Upper lobe of left lung (tissue), 6 donors: ENCODE measurements around the gene PPIG. TPM values are rescaled to one million over a fixed set of nuclear protein-coding genes. Genes with fewer than 3 reads are reported as not detected.

Experiments
- ATAC-seq, 2 donors: fragments of 200-7000 bp; cut with Tn5 transposase; one replicate each; pipeline ENCODE4 v1.9.1; 2022; ENCODE audit warnings: mild to moderate bottlenecking in 2 of 2, moderate library complexity in 2 of 2; ENCODE audit not compliant: low FRiP score in 2 of 2
- DNase-seq, 2 donors: peaks; one replicate each; pipeline ENCODE4 v3.0.0-alpha.2; 2019 to 2020
- H3K27ac ChIP-seq, 4 donors: fragments of 200-600 bp; sonication (generic); one replicate each; pipeline ENCODE4 v1.5.1; 2016 to 2019
- H3K27me3 ChIP-seq, 4 donors: fragments of 200-600 bp; sonication (generic); one replicate each; pipeline ENCODE4 v1.5.1; 2017 to 2019
- H3K36me3 ChIP-seq, 4 donors: fragments of 200-600 bp; sonication (generic); one replicate each; pipeline ENCODE4 v1.5.1; 2016 to 2019
- H3K4me1 ChIP-seq, 4 donors: fragments of 200-600 bp; sonication (generic); one replicate each; pipeline ENCODE4 v1.5.1; 2018 to 2019
- H3K4me3 ChIP-seq, 4 donors: fragments of 200-600 bp; sonication (generic); one replicate each; pipeline ENCODE4 v1.5.1; 2017 to 2019; ENCODE audit warnings: mild to moderate bottlenecking in 2 of 4, moderate library complexity in 1 of 4
- H3K9me3 ChIP-seq, 4 donors: fragments of 200-600 bp; sonication (generic); one replicate each; pipeline ENCODE4 v1.5.1; 2018 to 2019
- CTCF ChIP-seq, 6 experiments: fragments of 450-650 bp in 4 of 6; fragments of 200-600 bp in 2 of 6; sonication (generic) in 2 of 6; IDR thresholded peaks; one replicate each; pipeline ENCODE4 v1.5.1; 2016 to 2019; ENCODE audit warnings: antibody characterized with exemption in 6 of 6
- EP300 ChIP-seq, 4 donors: sonication (generic); formaldehyde crosslinking; IDR thresholded peaks; one replicate each; pipeline ENCODE4 v1.5.1; 2017; ENCODE audit warnings: antibody characterized with exemption in 4 of 4, control low read depth in 2 of 4
- POLR2A ChIP-seq, 4 donors: fragments of 450-650 bp; IDR thresholded peaks; one replicate each; pipeline ENCODE4 v1.5.1; 2016 to 2017; ENCODE audit warnings: antibody characterized with exemption in 4 of 4, mild to moderate bottlenecking in 2 of 4
- POLR2AphosphoS5 ChIP-seq, 2 donors: sonication (generic); formaldehyde crosslinking; IDR thresholded peaks; one replicate each; pipeline ENCODE4 v1.5.1; 2017; ENCODE audit warnings: antibody characterized with exemption in 2 of 2
- WGBS, 2 donors: methylation state at CpG; one replicate each; pipeline ENCODE4 v1.1.5; 2017 to 2018; 5-methylcytosine and 5-hydroxymethylcytosine counted together
- total RNA-seq, 6 donors: library from RNA; depleted of rRNA in 4 of 6; stranded (reverse); fragments of >200 nt in 4 of 6; gene quantifications; one replicate each; pipeline versions ENCODE4 v1.1.0 to v1.2.1, GENCODE V29; 2016 to 2021
- donor health status: DM: no; HTN: no; CAD: no; lungs with moderate emphysema.
- donor health status: DM: no; HTN: yes; CAD: no; lungs with severe emphysema.

Gene PPIG
- total RNA-seq, 6 donors from 2014 or later: 27.3 to 69.5 (median 46.2) TPM

- Histone ChIP-seq H3K36me3 (peaks cover 0 to 13% (median 7%) of the 10 kb centered on the region in 4 donors), H3K9me3 (no peaks in the 10 kb centered on the region), H3K4me1 (no peaks in the 10 kb centered on the region), H3K27ac (no peak overlapping the region), H3K4me3 (no peak overlapping the region), H3K27me3 (no peaks in the 10 kb centered on the region)
- DNase-seq (no peak), ATAC-seq (no peak)
- no peak for TF ChIP-seq CTCF (IDR thresholded peaks at IDR 0.05)
- no peak for TF ChIP-seq POLR2A (IDR thresholded peaks at IDR 0.05)
- TF ChIP-seq POLR2AphosphoS5 (IDR thresholded peaks at IDR 0.05): no peak
- 74 to 83% methylated on average over 2 of the region's 2 CpGs for WGBS, 2 donors
Observed at GRCh38 chr2:169641464-169641863, 57.3 kb downstream of the PPIG start.

- H3K4me1 ChIP-seq: no peaks in the 10 kb centered on the region
- ATAC-seq: no peak
- 58 to 71% methylated on average over 3 of the region's 3 CpGs for WGBS, 2 donors
- no peak for TF ChIP-seq EP300 (IDR thresholded peaks at IDR 0.05)
- no peak for TF ChIP-seq POLR2AphosphoS5 (IDR thresholded peaks at IDR 0.05)
- TF ChIP-seq POLR2A (IDR thresholded peaks at IDR 0.05): no peak
- TF ChIP-seq CTCF (IDR thresholded peaks at IDR 0.05): no peak
- no peaks in the 10 kb centered on the region for H3K27me3 ChIP-seq
- no peak for DNase-seq
- H3K4me3 ChIP-seq: no peak overlapping the region
- no peaks in the 10 kb centered on the region for H3K36me3 ChIP-seq
- no peak overlapping the region for H3K27ac ChIP-seq
- no peaks in the 10 kb centered on the region for H3K9me3 ChIP-seq
Observed at GRCh38 chr2:169644173-169644572, 60.0 kb downstream of the PPIG start.

- Histone ChIP-seq H3K27ac (no peak overlapping the region), H3K4me3 (no peak overlapping the region), H3K4me1 (no peaks in the 10 kb centered on the region), H3K9me3 (no peaks in the 10 kb centered on the region), H3K36me3 (no peaks in the 10 kb centered on the region), H3K27me3 (no peaks in the 10 kb centered on the region)
- WGBS, 2 donors: 86% methylated on average over 2 of the region's 2 CpGs
- no peak for DNase-seq
- ATAC-seq: no peak
- no peak for TF ChIP-seq EP300 (IDR thresholded peaks at IDR 0.05)
- no peak for TF ChIP-seq POLR2AphosphoS5 (IDR thresholded peaks at IDR 0.05)
- TF ChIP-seq POLR2A (IDR thresholded peaks at IDR 0.05): no peak
- no peak for TF ChIP-seq CTCF (IDR thresholded peaks at IDR 0.05)
Observed at GRCh38 chr2:169647496-169647895, 63.3 kb downstream of the PPIG start.

- no peaks in the 10 kb centered on the region for H3K27me3 ChIP-seq
- TF ChIP-seq POLR2A (IDR thresholded peaks at IDR 0.05): no peak
- TF ChIP-seq POLR2AphosphoS5 (IDR thresholded peaks at IDR 0.05): no peak
- TF ChIP-seq EP300 (IDR thresholded peaks at IDR 0.05): no peak
- no peak for TF ChIP-seq CTCF (IDR thresholded peaks at IDR 0.05)
- no peak for DNase-seq
- no peaks in the 10 kb centered on the region for H3K4me1 ChIP-seq
- 45 to 53% methylated on average over 1 of the region's 1 CpG for WGBS, 2 donors
- no peak overlapping the region for H3K4me3 ChIP-seq
- no peaks in the 10 kb centered on the region for H3K9me3 ChIP-seq
- ATAC-seq: no peak
- H3K27ac ChIP-seq: no peak overlapping the region
- H3K36me3 ChIP-seq: no peaks in the 10 kb centered on the region
Observed at GRCh38 chr2:169649278-169649677, 65.1 kb downstream of the PPIG start.

GRCh38 chr2:169653636-169654035 lies 69.5 kb downstream of the PPIG start:
- DNase-seq (no peak), ATAC-seq (no peak)
- Histone ChIP-seq H3K4me1 (no peaks in the 10 kb centered on the region), H3K9me3 (no peaks in the 10 kb centered on the region), H3K27me3 (no peaks in the 10 kb centered on the region), H3K4me3 (no peak overlapping the region), H3K27ac (no peak overlapping the region), H3K36me3 (no peaks in the 10 kb centered on the region)
- 69 to 86% methylated on average over 3 of the region's 3 CpGs for WGBS, 2 donors
- TF ChIP-seq CTCF (IDR thresholded peaks at IDR 0.05) (no peak), POLR2A (IDR thresholded peaks at IDR 0.05) (no peak), EP300 (IDR thresholded peaks at IDR 0.05) (no peak), POLR2AphosphoS5 (IDR thresholded peaks at IDR 0.05) (no peak)
